ENCODE results near the gene NCCRP1.

Gene NCCRP1

DNA sequence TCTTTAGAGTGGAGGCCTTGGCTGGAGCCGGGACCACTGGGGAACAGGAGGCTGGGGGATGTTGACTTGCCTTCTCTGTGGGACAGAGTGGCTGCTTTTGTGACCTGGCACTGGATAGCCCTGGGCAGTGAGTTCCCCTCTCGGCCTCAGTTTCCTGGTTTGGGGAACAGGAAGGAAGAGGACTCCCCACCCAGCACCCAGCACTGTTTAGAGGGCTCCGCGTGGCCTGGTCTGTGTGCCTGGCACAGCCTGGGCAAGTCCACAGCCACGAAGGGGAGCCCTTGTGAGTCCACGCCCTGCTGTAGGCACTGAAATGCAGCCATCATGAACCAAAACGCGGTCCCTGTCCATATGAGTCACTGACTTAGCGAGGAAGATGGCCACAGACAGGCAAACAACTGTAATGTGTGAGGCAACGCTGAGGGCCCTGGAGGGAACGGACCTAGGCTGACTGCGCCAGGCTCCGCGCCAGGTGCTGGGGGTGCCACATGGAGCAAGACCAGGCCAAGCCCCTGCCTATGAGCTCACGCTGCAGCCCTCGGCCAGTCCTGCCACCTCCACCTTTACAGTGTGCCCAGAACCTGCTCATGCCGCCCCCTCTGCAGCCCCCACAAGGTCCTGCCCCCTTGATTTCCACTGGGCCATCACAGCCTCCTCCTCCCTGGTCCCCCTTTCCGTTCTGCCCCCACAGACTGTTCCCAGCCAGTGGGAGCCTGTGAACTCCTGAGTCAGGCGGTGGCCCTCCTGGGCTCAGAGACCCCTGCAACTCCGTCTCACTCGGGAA lies 35.7 kb upstream of the NCCRP1 start:
- no peaks in the 10 kb centered on the region for H3K9me3 Mint-ChIP-seq
- peaks cover 46% of the 10 kb centered on the region for H3K4me1 Mint-ChIP-seq
- TF ChIP-seq, protein P1, sequence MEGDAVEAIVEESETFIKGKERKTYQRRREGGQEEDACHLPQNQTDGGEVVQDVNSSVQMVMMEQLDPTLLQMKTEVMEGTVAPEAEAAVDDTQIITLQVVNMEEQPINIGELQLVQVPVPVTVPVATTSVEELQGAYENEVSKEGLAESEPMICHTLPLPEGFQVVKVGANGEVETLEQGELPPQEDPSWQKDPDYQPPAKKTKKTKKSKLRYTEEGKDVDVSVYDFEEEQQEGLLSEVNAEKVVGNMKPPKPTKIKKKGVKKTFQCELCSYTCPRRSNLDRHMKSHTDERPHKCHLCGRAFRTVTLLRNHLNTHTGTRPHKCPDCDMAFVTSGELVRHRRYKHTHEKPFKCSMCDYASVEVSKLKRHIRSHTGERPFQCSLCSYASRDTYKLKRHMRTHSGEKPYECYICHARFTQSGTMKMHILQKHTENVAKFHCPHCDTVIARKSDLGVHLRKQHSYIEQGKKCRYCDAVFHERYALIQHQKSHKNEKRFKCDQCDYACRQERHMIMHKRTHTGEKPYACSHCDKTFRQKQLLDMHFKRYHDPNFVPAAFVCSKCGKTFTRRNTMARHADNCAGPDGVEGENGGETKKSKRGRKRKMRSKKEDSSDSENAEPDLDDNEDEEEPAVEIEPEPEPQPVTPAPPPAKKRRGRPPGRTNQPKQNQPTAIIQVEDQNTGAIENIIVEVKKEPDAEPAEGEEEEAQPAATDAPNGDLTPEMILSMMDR (IDR thresholded peaks at IDR 0.05): no peak
- no peak overlapping the region for H3K4me3 Mint-ChIP-seq
- no peak for DNase-seq
- peaks cover 3% of the 10 kb centered on the region for H3K27me3 Mint-ChIP-seq (ENCODE audit: low read depth, poor library complexity)
- H3K27ac Mint-ChIP-seq: no peak overlapping the region
- H3K36me3 Mint-ChIP-seq (ENCODE audit: low read depth): no peaks in the 10 kb centered on the region

DNA sequence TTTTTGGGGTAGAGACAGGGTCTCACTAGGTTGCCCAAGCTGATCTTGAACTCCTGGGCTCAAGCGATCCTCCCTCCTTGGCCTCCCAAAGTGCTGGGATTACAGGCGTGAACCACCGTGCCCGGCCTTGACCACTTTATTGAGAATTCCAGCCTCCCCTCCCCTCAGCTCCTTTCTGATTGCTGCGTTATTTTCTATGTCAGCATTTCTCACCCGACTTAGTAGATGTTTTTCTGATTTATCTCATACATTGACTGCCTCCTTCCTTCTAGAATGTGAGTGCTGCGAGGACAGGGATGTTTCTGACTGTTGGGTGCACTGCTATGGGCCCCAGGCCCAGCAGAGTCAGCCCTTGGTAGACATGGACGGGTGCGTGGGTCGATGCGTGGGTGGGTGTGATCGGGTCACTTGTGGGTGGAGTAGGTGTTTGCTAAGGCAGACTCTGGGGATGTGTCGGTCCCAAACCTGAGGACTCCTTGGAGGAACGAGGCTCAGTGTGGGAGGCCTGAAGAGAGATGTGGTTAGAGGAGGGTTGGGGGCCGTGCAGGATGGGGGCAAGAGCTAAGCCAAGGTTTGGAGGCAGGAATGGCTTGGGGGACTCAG lies 34.2 kb upstream of the NCCRP1 start:
- H3K4me3 Mint-ChIP-seq: no peak overlapping the region
- peaks cover 3% of the 10 kb centered on the region for H3K27me3 Mint-ChIP-seq (ENCODE audit: low read depth, poor library complexity)
- no peaks in the 10 kb centered on the region for H3K9me3 Mint-ChIP-seq
- TF ChIP-seq, protein P1 (IDR thresholded peaks at IDR 0.05): no peak
- no peak overlapping the region for H3K27ac Mint-ChIP-seq
- no peaks in the 10 kb centered on the region for H3K36me3 Mint-ChIP-seq (ENCODE audit: low read depth)
- peaks cover 34% of the 10 kb centered on the region for H3K4me1 Mint-ChIP-seq
- DNase-seq: no peak

DNA sequence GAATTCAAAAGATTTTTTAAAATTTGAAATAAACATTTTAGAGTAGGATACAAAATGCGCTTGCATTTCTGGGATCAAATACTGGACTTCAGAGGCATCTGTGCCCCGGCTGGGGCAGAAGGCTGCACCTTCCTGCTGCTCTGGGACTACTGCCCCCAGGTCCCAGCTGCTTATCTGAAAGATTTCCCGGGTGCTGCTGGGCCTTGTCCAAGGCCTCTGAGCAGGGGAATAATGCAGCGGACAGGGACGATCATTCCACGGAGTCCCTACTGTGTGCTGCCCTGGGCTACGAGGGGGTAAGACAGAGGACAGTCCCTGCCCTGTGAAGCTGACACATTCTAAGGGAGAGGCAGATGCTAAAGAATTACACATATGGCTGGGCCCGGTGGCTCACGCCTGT lies 33.1 kb upstream of the NCCRP1 start:
- TF ChIP-seq, protein P1 (IDR thresholded peaks at IDR 0.05): no peak
- Mint-ChIP-seq H3K27me3 (ENCODE audit: low read depth, poor library complexity) (peaks cover 3% of the 10 kb centered on the region), H3K4me3 (no peak overlapping the region), H3K4me1 (peaks cover 28% of the 10 kb centered on the region), H3K9me3 (no peaks in the 10 kb centered on the region), H3K36me3 (ENCODE audit: low read depth) (no peaks in the 10 kb centered on the region), H3K27ac (no peak overlapping the region)
- DNase-seq: no peak

DNA sequence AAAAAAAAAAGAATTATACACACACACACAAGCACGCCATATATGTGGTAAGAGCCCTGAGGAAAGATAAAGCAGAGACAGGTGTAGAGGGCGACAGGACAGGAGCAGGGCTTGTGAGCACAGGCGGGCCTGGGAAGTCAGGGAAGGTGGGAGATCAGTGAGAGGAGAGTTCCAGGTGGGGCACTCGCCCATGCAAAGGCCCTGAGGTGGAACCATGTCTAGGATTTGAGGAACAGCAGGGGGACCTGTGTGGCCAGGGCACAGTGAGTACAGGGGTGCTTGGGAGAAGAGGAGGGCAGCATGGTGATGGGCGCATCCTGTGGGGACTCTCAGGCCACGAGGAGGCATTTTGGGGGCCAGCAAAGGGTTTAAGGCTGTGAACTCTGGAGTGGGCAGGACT lies 32.5 kb upstream of the NCCRP1 start:
- H3K36me3 Mint-ChIP-seq (ENCODE audit: low read depth): no peaks in the 10 kb centered on the region
- H3K27me3 Mint-ChIP-seq (ENCODE audit: low read depth, poor library complexity): peaks cover 3% of the 10 kb centered on the region
- no peaks in the 10 kb centered on the region for H3K9me3 Mint-ChIP-seq
- H3K27ac Mint-ChIP-seq: no peak overlapping the region
- no peak for DNase-seq
- H3K4me1 Mint-ChIP-seq: peaks cover 29% of the 10 kb centered on the region
- TF ChIP-seq, protein P1 (IDR thresholded peaks at IDR 0.05): no peak
- no peak overlapping the region for H3K4me3 Mint-ChIP-seq

DNA sequence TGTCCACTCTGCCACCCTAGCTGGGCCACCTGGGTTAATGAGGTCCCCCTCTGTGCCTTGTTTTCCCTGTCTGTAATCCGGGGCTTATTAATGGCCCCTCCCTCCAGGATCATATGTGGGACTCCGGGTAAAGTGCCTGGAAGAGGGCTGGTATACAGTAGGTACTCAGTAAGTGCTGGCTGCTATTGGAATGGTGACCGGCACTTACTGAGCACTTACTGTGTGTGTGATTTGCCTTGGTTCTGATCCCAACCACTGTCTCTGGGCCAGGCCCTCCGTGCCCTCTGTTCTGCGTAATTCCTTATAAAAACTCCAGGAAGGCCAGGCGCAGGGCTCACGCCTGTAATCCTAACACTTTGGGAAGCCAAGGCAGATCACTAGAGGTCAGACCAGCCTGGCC lies 30.9 kb upstream of the NCCRP1 start:
- peaks cover 3% of the 10 kb centered on the region for H3K27me3 Mint-ChIP-seq (ENCODE audit: low read depth, poor library complexity)
- H3K36me3 Mint-ChIP-seq (ENCODE audit: low read depth): no peaks in the 10 kb centered on the region
- H3K4me1 Mint-ChIP-seq: peaks cover 23% of the 10 kb centered on the region
- DNase-seq: no peak
- no peaks in the 10 kb centered on the region for H3K9me3 Mint-ChIP-seq
- TF ChIP-seq, protein P1 (IDR thresholded peaks at IDR 0.05): no peak
- H3K27ac Mint-ChIP-seq: no peak overlapping the region
- no peak overlapping the region for H3K4me3 Mint-ChIP-seq
